ENCODE data around the gene COL23A1. TPM values are rescaled to one million over a fixed set of nuclear protein-coding genes. Genes with fewer than 3 reads are reported as not detected.

COL23A1 gene
- total and polyA plus RNA-seq, 2 of the 13 experiments (the other 11 are each of a cell fraction or from before 2014, with no cell fraction given), result not detected

- TF ChIP-seq ZNF781 (CRISPR knock-in tag; IDR thresholded peaks at IDR 0.05; ENCODE audit: borderline replicate concordance, not compliant biosample characterization) (no peak), THAP7 (CRISPR knock-in tag; IDR thresholded peaks at IDR 0.05) (no peak), DNMT1 (CRISPR knock-in tag; IDR thresholded peaks at IDR 0.05) (no peak), ZNF441 (CRISPR knock-in tag; IDR thresholded peaks at IDR 0.05; ENCODE audit: borderline replicate concordance) (no peak), BRF2 (CRISPR knock-in tag; IDR thresholded peaks at IDR 0.05) (no peak), RFX3 (CRISPR knock-in tag; IDR thresholded peaks at IDR 0.05) (no peak), SCMH1 (CRISPR knock-in tag; IDR thresholded peaks at IDR 0.05; ENCODE audit: borderline replicate concordance) (no peak), REST (IDR thresholded peaks at IDR 0.05; ENCODE audit: borderline replicate concordance in 1 of 2, low read depth in 1 of 2, low read length in 2 of 2) (no peak)
Measured at GRCh38 chr5:178237431-178238312, 352.5 kb downstream of the COL23A1 start (continued).
